GM10248 (cell line): ENCODE results near the gene TXNL1.
A peak's percentile ranks its signal among the peaks of the same experiment; 100 is the strongest.

Experiments
- CTCF ChIA-PET: fragments of 300-600 bp; sonication (Branson Sonifier 250); formaldehyde crosslinking; extraction: SDS; loops from one replicate; lab custom pipeline; 2021; ENCODE audit warnings: antibody characterized with exemption; lab: Yijun Ruan, JAX
- POLR2A ChIA-PET: fragments of 350-650 bp; sonication (Branson Sonifier 250); formaldehyde crosslinking; extraction: SDS; loops from one replicate; lab custom pipeline; 2020; ENCODE audit warnings: antibody characterized with exemption; lab: Yijun Ruan, JAX
- DNase-seq: peaks from one replicate; pipeline ENCODE4 v3.0.0; 2012; ENCODE audit errors: extremely low spot score
- CTCF ChIP-seq: IDR thresholded peaks from 2 replicates; pipeline ENCODE4 v1.5.1; 2012; ENCODE audit warnings: mild to moderate bottlenecking, low read depth; ENCODE audit errors: extremely low read depth, missing control alignments, control extremely low read depth

The TXNL1 gene

GRCh38 chr18:56647951-56648893, 9.8 kb upstream of the TXNL1 start:
- TF ChIP-seq CTCF = no peak
- CTCF ChIA-PET = interaction anchor here (0.9 to 3.8 kb wide), 8 partner anchors 8 to 39 kb away, joined by 3 to 19 read pairs (median 3); no protein-coding TSS in a partner anchor
- POLR2A ChIA-PET = no interaction called here
- DNase-seq = no peak

DNA sequence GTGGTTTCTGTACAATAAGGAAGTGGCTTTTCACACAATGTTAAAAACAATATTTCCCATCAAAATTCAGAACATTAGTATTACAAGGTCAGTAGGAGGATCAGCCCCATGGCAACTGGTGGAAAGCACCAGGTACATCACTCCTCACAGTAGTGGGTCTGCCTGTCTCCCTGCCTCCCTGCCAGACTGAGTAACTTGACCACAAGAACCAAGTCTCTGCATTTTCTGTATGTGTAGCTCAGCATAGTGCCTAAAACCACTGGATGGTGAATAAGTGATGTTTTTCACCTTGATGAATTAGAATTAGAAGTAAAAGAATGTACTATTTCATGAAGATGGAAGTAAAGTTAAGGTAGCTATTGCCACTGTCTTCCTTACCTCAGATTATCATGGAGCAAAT, 8.7 kb upstream of the TXNL1 start:
- POLR2A ChIA-PET = interaction anchor here (0.7 kb wide), 1 partner anchor 967 kb away, joined by 5 read pairs; no protein-coding TSS in a partner anchor
- CTCF ChIA-PET = interaction anchor here (0.9 to 2.2 kb wide), 10 partner anchors 8 to 1409 kb away, joined by 3 to 5 read pairs (median 3); partner anchors contain the start of gene TXNL1
- no peak for DNase-seq
- TF ChIP-seq CTCF = no peak

DNA sequence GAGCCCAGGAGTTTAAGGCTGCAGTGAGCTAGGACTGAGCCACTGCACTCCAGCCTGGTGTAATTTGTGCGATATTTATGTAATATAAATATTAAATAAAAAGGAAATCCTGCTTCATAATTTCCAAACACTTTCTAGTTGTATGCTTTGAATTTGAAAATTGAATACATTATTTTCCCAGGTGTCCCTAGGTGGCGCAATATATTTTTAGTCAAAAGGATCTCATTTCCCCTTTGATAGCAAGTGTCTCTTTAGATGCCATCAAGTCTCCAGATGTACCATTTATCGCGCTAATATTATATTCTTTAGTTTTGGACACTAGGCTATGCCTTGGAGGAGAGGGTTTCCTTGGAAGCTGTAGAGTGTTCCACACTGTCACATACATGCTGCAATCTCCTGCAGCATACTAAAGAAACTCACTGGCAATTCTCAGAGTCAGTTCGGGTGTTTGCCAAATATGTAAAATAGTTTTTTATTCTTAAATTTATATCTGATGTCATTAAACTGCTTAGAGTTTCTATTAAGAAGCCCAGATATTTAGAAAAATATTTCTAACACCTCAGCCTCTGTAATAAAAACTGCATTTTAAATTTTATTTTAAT, 7.1 kb upstream of the TXNL1 start:
- ChIA-PET POLR2A (no interaction called here), CTCF (interaction anchor here (1.3 kb wide), 1 partner anchor 29 kb away, joined by 4 read pairs; no protein-coding TSS in a partner anchor)
- peak; percentile 57 for TF ChIP-seq CTCF
- no peak for DNase-seq

DNA sequence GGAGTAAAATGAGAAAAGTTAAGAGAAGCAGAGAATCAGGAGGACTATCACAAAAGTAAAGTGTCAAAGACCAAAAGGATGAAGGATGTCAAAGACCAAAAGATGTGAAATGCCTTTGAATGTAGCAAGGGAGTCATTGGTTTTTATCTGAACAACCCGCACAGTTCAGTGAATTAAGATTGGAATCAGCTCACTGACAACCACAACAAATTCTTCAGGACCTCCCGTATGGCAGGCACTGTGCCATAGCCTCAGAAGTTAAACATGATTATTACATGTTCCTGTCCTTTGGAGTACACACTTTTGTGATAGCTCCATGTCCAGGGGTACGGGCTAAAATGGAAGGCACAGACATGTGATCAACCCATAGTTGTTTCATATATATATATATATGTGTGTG, 5.0 kb upstream of the TXNL1 start:
- CTCF ChIA-PET = interaction anchor here (1.2 kb wide), 1 partner anchor 26 kb away, joined by 5 read pairs; no protein-coding TSS in a partner anchor
- no peak for DNase-seq
- POLR2A ChIA-PET = no interaction called here
- no peak for TF ChIP-seq CTCF

DNA sequence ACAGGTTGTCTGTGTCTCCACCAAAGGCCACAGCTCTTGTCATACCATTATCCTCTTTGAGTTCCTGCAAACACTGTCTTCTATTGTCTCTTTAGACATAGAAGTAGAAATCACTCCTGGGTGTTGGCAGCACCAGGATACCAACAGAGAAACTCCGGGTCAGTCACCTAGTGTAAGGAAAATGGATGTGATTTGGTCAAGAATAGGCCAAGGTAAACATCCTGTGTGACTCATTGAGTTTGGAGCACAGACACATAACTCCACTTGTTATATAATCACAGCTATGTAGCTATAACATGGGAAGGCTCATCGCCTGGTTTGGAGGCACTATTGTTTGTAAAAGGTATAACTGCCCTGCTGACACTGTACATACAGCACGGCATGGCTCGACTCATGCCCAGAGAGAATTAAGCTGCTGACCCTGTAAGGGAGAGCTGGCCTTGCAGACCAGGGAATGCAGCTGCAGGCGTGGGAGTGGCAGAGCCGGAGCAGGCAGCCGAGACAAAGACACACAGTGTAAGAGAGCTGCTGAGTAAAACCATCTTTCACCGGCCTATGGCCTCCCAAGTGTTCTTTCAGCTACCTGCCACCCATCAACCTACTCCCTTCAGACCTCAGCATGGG, 3.4 kb upstream of the TXNL1 start:
- TF ChIP-seq CTCF = no peak
- no peak for DNase-seq
- ChIA-PET POLR2A (no interaction called here), CTCF (interaction anchor here (3.6 kb wide), 1 partner anchor 8 kb away, joined by 19 read pairs; the partner anchor contains the start of gene WDR7)

- DNase-seq = no peak
- POLR2A ChIA-PET = interaction anchor here (0.6 to 0.7 kb wide), 2 partner anchors 11 to 980 kb away, joined by 3 read pairs; partner anchors contain the start of gene WDR7
- TF ChIP-seq CTCF = no peak
- CTCF ChIA-PET = interaction anchor here (1.0 to 3.6 kb wide), 3 partner anchors 8 to 24 kb away, joined by 3 to 19 read pairs (median 4); partner anchors contain the start of gene WDR7
These were observed 1.2 kb upstream of the TXNL1 start for GRCh38 chr18:56639571-56639970.
